Measurements from ENCODE around the gene ABCG4. TPM values are rescaled to one million over a fixed set of nuclear protein-coding genes. Genes with fewer than 3 reads are reported as not detected.

The ABCG4 gene
- total RNA-seq, 1 experiment from 2014 or later = not detected

- no peaks in the 10 kb centered on the region for H3K36me3 ChIP-seq (ENCODE audit: insufficient read depth, low read length, poor library complexity, severe bottlenecking)
- no peak for TF ChIP-seq EZH2 (IDR thresholded peaks at IDR 0.05; ENCODE audit: borderline replicate concordance, low read depth, low read length, poor library complexity, severe bottlenecking)
- ChIA-PET CTCF (interaction anchor here (0.5 to 1.0 kb wide), 3 partner anchors 8 to 88 kb away, joined by 3 to 6 read pairs (median 5); no protein-coding TSS in a partner anchor), POLR2A (ENCODE audit: low non-redundant PET) (no interaction called here)
- H3K9me3 ChIP-seq (ENCODE audit: low read depth, low read length, poor library complexity, severe bottlenecking) = no peaks in the 10 kb centered on the region
- H3K27me3 ChIP-seq (replicated peaks; ENCODE audit: insufficient read depth, low read depth, low read length, poor library complexity) = no peaks in the 10 kb centered on the region
- DNase-seq (ENCODE audit: low spot score) = no peak
- no TSS peak for BruUV-seq (replicated peaks)
- no peak overlapping the region for H3K4me3 ChIP-seq (ENCODE audit: low read depth, low read length, poor library complexity, severe bottlenecking)
- intact Hi-C loops (cut with micrococcal nuclease; ENCODE audit: unreplicated experiment) = no loop called here
- H3K4me1 ChIP-seq (ENCODE audit: insufficient read depth, low read length, poor library complexity, severe bottlenecking) = no peaks in the 10 kb centered on the region
- H3K27ac ChIP-seq (ENCODE audit: low read depth, low read length, poor library complexity, severe bottlenecking) = no peak overlapping the region
These were observed 46.1 kb downstream of the ABCG4 start for GRCh38 chr11:119194811-119195440.

GRCh38 chr11:119195680-119196079 is 46.8 kb downstream of the ABCG4 start:
- Histone ChIP-seq H3K27me3 (replicated peaks; ENCODE audit: insufficient read depth, low read depth, low read length, poor library complexity) (no peaks in the 10 kb centered on the region), H3K4me1 (ENCODE audit: insufficient read depth, low read length, poor library complexity, severe bottlenecking) (no peaks in the 10 kb centered on the region), H3K9me3 (ENCODE audit: low read depth, low read length, poor library complexity, severe bottlenecking) (no peaks in the 10 kb centered on the region), H3K4me3 (ENCODE audit: low read depth, low read length, poor library complexity, severe bottlenecking) (no peak overlapping the region), H3K27ac (ENCODE audit: low read depth, low read length, poor library complexity, severe bottlenecking) (no peak overlapping the region), H3K36me3 (ENCODE audit: insufficient read depth, low read length, poor library complexity, severe bottlenecking) (no peaks in the 10 kb centered on the region)
- no TSS peak for BruUV-seq (replicated peaks)
- POLR2A ChIA-PET (ENCODE audit: low non-redundant PET) = no interaction called here
- intact Hi-C loops (cut with micrococcal nuclease; ENCODE audit: unreplicated experiment) = loop anchor here (2.0 kb wide), 3 partner anchors 51 to 139 kb away; partner anchors contain the start of gene HYOU1
- peak; percentile 57 for DNase-seq (ENCODE audit: low spot score)
- TF ChIP-seq CTCF (conservative IDR thresholded peaks at IDR 0.05; ENCODE audit: low read depth, low read length) = no peak
- CTCF ChIA-PET = interaction anchor here (1.0 kb wide), 1 partner anchor 87 kb away, joined by 3 read pairs; no protein-coding TSS in a partner anchor

GRCh38 chr11:119196833-119197483 is 48.1 kb downstream of the ABCG4 start:
- Histone ChIP-seq H3K27ac (ENCODE audit: low read depth, low read length, poor library complexity, severe bottlenecking) (no peak overlapping the region), H3K4me1 (ENCODE audit: insufficient read depth, low read length, poor library complexity, severe bottlenecking) (no peaks in the 10 kb centered on the region), H3K9me3 (ENCODE audit: low read depth, low read length, poor library complexity, severe bottlenecking) (no peaks in the 10 kb centered on the region), H3K4me3 (ENCODE audit: low read depth, low read length, poor library complexity, severe bottlenecking) (no peak overlapping the region), H3K36me3 (ENCODE audit: insufficient read depth, low read length, poor library complexity, severe bottlenecking) (no peaks in the 10 kb centered on the region), H3K27me3 (replicated peaks; ENCODE audit: insufficient read depth, low read depth, low read length, poor library complexity) (no peaks in the 10 kb centered on the region)
- intact Hi-C loops (cut with micrococcal nuclease; ENCODE audit: unreplicated experiment) = loop anchor here (1.0 to 2.0 kb wide), 4 partner anchors 52 to 140 kb away; partner anchors contain the start of genes HYOU1 and VPS11
- ChIA-PET CTCF (interaction anchor here (0.7 to 1.5 kb wide), 2 partner anchors 87 to 95 kb away, joined by 4 to 8 read pairs; partner anchors contain the start of gene DPAGT1), POLR2A (ENCODE audit: low non-redundant PET) (interaction anchor here (0.5 kb wide), 1 partner anchor 94 kb away, joined by 3 read pairs; no protein-coding TSS in a partner anchor)
- no peak for TF ChIP-seq EZH2 (IDR thresholded peaks at IDR 0.05; ENCODE audit: borderline replicate concordance, low read depth, low read length, poor library complexity, severe bottlenecking)
- peak; percentile 95 for TF ChIP-seq CTCF (conservative IDR thresholded peaks at IDR 0.05; ENCODE audit: low read depth, low read length)
- DNase-seq (ENCODE audit: low spot score) = peak; percentile 89
- BruUV-seq (replicated peaks) = no TSS peak
